Smooth muscle cell (in vitro differentiated cells): ENCODE results near the gene SHLD2. TPM values are rescaled to one million over a fixed set of nuclear protein-coding genes. Genes with fewer than 3 reads are reported as not detected.

Source experiments
- DNase-seq: peaks from one replicate; lab custom pipeline; 2025; ENCODE audit not compliant: unreplicated experiment; lab: John Stamatoyannopoulos, UW
- H2AFZ ChIP-seq: fragments of 200-600 bp; sonication (generic); 2 replicates; pipeline ENCODE4 v1.6.0; 2016; ENCODE audit warnings: antibody characterized with exemption, low read depth, mild to moderate bottlenecking
- H3F3A ChIP-seq: fragments of 200-600 bp; sonication (generic); 2 replicates; pipeline ENCODE4 v1.6.0; 2017; ENCODE audit warnings: antibody characterized with exemption, low read depth
- H3K27ac ChIP-seq: fragments of 200-600 bp; sonication (generic); 2 replicates; pipeline ENCODE4 v1.5.1; 2016; ENCODE audit warnings: low read depth, mild to moderate bottlenecking
- H3K27me3 ChIP-seq: fragments of 200-600 bp; sonication (generic); 2 replicates; pipeline ENCODE4 v1.6.1; 2016; ENCODE audit warnings: low read depth, mild to moderate bottlenecking
- H3K36me3 ChIP-seq: fragments of 200-600 bp; sonication (generic); 2 replicates; pipeline ENCODE4 v1.5.1; 2016; ENCODE audit warnings: low read depth
- H3K4me1 ChIP-seq: fragments of 200-600 bp; sonication (generic); 2 replicates; pipeline ENCODE4 v1.5.1; 2016; ENCODE audit warnings: low read depth
- H3K4me2 ChIP-seq: fragments of 200-600 bp; sonication (generic); 2 replicates; pipeline ENCODE4 v1.6.0; 2016; ENCODE audit warnings: mild to moderate bottlenecking
- H3K4me3 ChIP-seq: fragments of 200-600 bp; sonication (generic); 2 replicates; pipeline ENCODE4 v1.5.1; 2016; ENCODE audit warnings: mild to moderate bottlenecking
- H3K79me2 ChIP-seq: fragments of 200-600 bp; sonication (generic); 2 replicates; pipeline ENCODE4 v1.6.0; 2016; ENCODE audit warnings: low read depth, mild to moderate bottlenecking
- H3K9ac ChIP-seq: fragments of 200-600 bp; sonication (generic); 2 replicates; pipeline ENCODE4 v1.6.0; 2016; ENCODE audit warnings: low read depth
- H3K9me3 ChIP-seq: fragments of 200-600 bp; sonication (generic); replicated peaks from 2 replicates; pipeline ENCODE4 v1.5.1; 2016; ENCODE audit warnings: low read depth
- H4K20me1 ChIP-seq: fragments of 200-600 bp; sonication (generic); 2 replicates; pipeline ENCODE4 v1.6.0; 2016; ENCODE audit warnings: low read depth
- WGBS: methylation state at CpG from one replicate; pipeline ENCODE4 v1.1.7; 2016; ENCODE audit warnings: low lambda C conversion rate; 5-methylcytosine and 5-hydroxymethylcytosine counted together
- polyA plus RNA-seq: library from polyadenylated mRNA; unstranded; fragments of >200 nt; fragmentation: Nextera tagmentation; extraction: Ambion mirVana; gene quantifications from 2 replicates; pipeline ENCODE4 v1.2.1, GENCODE V29; 2016
- total RNA-seq: library from RNA; depleted of rRNA; stranded (reverse); fragments of >200 nt; gene quantifications from 2 replicates; pipeline ENCODE4 v1.2.3, GENCODE V29; 2014
- TF ChIP-seq, protein P1 (sequence below): fragments of 200-600 bp; sonication (generic); IDR thresholded peaks from 2 replicates; pipeline ENCODE4 v1.5.1; 2017; ENCODE audit warnings: borderline replicate concordance, mild to moderate bottlenecking, antibody characterized with exemption; ENCODE audit not compliant: insufficient read depth, poor library complexity, severe bottlenecking

Gene SHLD2
- total and polyA plus RNA-seq, 2 experiments from 2014 or later = 10.4 to 20.0 TPM

DNA sequence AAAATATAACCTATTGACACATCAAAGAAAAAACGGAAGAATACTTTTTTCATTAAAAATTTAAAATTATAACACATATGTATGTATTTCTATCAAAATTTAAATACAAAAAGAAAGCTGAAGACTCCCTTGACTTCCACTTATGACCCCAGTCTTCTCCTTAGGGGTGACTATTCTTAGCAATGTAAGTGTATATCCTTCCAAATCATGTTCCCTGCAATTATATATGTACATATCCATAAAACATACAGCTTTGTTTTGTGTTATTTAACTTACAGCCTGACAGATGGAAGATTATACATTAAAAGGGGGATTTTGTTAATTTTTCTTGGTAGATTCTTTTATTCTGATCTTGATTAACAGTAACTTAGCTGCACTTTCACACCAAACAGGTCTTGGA lies 9.5 kb upstream of the SHLD2 start:
- no peak overlapping the region for H3K4me3 ChIP-seq
- H3K9me3 ChIP-seq = no peaks in the 10 kb centered on the region
- no peak overlapping the region for H3K9ac ChIP-seq
- H3K27ac ChIP-seq = peak overlapping the region; percentile 95
- 97% methylated on average over 1 of the region's 1 CpG for WGBS
- DNase-seq = no peak
- TF ChIP-seq, protein P1, sequence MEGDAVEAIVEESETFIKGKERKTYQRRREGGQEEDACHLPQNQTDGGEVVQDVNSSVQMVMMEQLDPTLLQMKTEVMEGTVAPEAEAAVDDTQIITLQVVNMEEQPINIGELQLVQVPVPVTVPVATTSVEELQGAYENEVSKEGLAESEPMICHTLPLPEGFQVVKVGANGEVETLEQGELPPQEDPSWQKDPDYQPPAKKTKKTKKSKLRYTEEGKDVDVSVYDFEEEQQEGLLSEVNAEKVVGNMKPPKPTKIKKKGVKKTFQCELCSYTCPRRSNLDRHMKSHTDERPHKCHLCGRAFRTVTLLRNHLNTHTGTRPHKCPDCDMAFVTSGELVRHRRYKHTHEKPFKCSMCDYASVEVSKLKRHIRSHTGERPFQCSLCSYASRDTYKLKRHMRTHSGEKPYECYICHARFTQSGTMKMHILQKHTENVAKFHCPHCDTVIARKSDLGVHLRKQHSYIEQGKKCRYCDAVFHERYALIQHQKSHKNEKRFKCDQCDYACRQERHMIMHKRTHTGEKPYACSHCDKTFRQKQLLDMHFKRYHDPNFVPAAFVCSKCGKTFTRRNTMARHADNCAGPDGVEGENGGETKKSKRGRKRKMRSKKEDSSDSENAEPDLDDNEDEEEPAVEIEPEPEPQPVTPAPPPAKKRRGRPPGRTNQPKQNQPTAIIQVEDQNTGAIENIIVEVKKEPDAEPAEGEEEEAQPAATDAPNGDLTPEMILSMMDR = no peak
- no peak overlapping the region for H3K4me2 ChIP-seq
- peaks cover 4% of the 10 kb centered on the region for H3F3A ChIP-seq
- peaks cover 30% of the 10 kb centered on the region for H4K20me1 ChIP-seq
- no peak overlapping the region for H2AFZ ChIP-seq
- no peaks in the 10 kb centered on the region for H3K27me3 ChIP-seq
- no peaks in the 10 kb centered on the region for H3K36me3 ChIP-seq
- H3K4me1 ChIP-seq = peaks cover 29% of the 10 kb centered on the region
- peaks cover 67% of the 10 kb centered on the region for H3K79me2 ChIP-seq

DNA sequence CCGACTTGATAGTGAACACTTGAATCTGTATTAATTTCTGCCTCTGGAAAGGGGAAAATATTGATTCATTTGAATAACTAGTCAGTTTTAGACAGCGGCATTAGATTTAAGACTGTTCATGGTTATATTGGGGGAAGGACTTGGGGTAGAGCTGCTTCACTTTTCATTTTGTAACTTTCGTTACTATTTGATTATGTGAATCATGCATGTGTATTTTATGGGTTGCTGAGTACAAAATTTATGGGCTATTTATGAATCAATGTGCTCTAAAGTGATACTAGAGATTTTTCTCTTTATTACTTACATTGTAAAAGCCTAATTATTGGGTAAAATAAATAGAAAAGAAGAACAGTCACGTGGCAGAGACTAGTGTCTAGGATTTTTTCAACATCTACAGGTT lies 5.3 kb upstream of the SHLD2 start:
- Histone ChIP-seq H3F3A (peaks cover 10% of the 10 kb centered on the region), H3K9me3 (no peaks in the 10 kb centered on the region), H3K4me1 (peaks cover 34% of the 10 kb centered on the region), H3K27me3 (no peaks in the 10 kb centered on the region), H3K4me3 (no peak overlapping the region), H2AFZ (no peak overlapping the region), H3K4me2 (no peak overlapping the region), H3K9ac (no peak overlapping the region), H3K27ac (no peak overlapping the region), H4K20me1 (peaks cover 63% of the 10 kb centered on the region), H3K36me3 (no peaks in the 10 kb centered on the region), H3K79me2 (peaks cover 80% of the 10 kb centered on the region)
- no peak for DNase-seq
- TF ChIP-seq, protein P1 = no peak
- WGBS = 97% methylated on average over 4 of the region's 4 CpGs

DNA sequence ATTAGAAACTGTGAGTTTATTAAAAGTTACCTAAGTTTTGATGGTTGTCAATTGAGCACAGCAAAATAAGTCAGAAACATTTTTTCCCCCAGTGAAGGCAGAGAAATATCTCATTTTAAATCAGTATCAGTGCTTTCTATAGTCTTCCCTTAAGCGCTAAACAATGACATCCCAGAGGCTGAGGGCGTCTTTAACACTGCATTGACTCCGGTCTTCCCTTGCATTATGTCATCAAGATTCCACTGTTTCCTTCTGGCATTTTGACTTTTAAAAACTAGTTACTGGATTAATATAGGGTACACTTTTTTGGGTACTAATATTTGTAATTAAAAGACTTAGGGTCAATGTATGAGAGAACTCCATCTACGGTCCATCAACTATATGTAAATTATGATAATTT lies 4.2 kb upstream of the SHLD2 start:
- H3K4me3 ChIP-seq = peak overlapping the region; percentile 65
- H3K9ac ChIP-seq = no peak overlapping the region
- DNase-seq = no peak
- TF ChIP-seq, protein P1 = no peak
- peak overlapping the region; percentile 87 for H3K4me2 ChIP-seq
- WGBS = 61% methylated on average over 4 of the region's 4 CpGs
- H2AFZ ChIP-seq = no peak overlapping the region
- no peaks in the 10 kb centered on the region for H3K9me3 ChIP-seq
- H4K20me1 ChIP-seq = peaks cover 63% of the 10 kb centered on the region
- H3K27me3 ChIP-seq = no peaks in the 10 kb centered on the region
- no peaks in the 10 kb centered on the region for H3K36me3 ChIP-seq
- H3F3A ChIP-seq = peaks cover 7% of the 10 kb centered on the region
- no peak overlapping the region for H3K27ac ChIP-seq
- peaks cover 77% of the 10 kb centered on the region for H3K79me2 ChIP-seq
- peaks cover 31% of the 10 kb centered on the region for H3K4me1 ChIP-seq

- no peaks in the 10 kb centered on the region for H3K36me3 ChIP-seq
- H3K9me3 ChIP-seq = no peaks in the 10 kb centered on the region
- peak overlapping the region; percentile 65 for H3K4me3 ChIP-seq
- TF ChIP-seq, protein P1 = no peak
- peaks cover 57% of the 10 kb centered on the region for H4K20me1 ChIP-seq
- H3K79me2 ChIP-seq = peaks cover 81% of the 10 kb centered on the region
- H3K9ac ChIP-seq = peak overlapping the region; percentile 62
- peaks cover 31% of the 10 kb centered on the region for H3K4me1 ChIP-seq
- peaks cover 7% of the 10 kb centered on the region for H3F3A ChIP-seq
- DNase-seq = no peak
- peak overlapping the region; percentile 77 for H3K27ac ChIP-seq
- 22% methylated on average over 7 of the region's 7 CpGs for WGBS
- no peak overlapping the region for H2AFZ ChIP-seq
- H3K4me2 ChIP-seq = peak overlapping the region; percentile 87
- H3K27me3 ChIP-seq = no peaks in the 10 kb centered on the region
Measured at GRCh38 chr10:87092376-87092860, 2.6 kb upstream of the SHLD2 start.
